WTC11 (cell line): ENCODE data around the gene ABCB11.

Source experiments
- HMGXB4 ChIP-seq: sonication (generic); formaldehyde crosslinking; IDR thresholded peaks from 2 replicates; pipeline ENCODE4 v1.8.1; 2023; ENCODE audit warnings: mild to moderate bottlenecking, moderate library complexity, missing genetic modification reagents
- TEAD4 ChIP-seq: sonication (generic); formaldehyde crosslinking; IDR thresholded peaks from 2 replicates; pipeline ENCODE4 v1.8.0; 2022; ENCODE audit warnings: mild to moderate bottlenecking, missing genetic modification reagents
- ZNF423 ChIP-seq: fragments of 250-450 bp; sonication (Bioruptor Pico); IDR thresholded peaks from 2 replicates; pipeline ENCODE4 v2.1.2; 2022; ENCODE audit warnings: mild to moderate bottlenecking, moderate library complexity
- TF ChIP-seq, protein P1 (sequence below): fragments of 200-600 bp; IDR thresholded peaks from 2 replicates; pipeline ENCODE4 v1.8.0; 2022; ENCODE audit warnings: antibody characterized with exemption

- TF ChIP-seq, protein P1, sequence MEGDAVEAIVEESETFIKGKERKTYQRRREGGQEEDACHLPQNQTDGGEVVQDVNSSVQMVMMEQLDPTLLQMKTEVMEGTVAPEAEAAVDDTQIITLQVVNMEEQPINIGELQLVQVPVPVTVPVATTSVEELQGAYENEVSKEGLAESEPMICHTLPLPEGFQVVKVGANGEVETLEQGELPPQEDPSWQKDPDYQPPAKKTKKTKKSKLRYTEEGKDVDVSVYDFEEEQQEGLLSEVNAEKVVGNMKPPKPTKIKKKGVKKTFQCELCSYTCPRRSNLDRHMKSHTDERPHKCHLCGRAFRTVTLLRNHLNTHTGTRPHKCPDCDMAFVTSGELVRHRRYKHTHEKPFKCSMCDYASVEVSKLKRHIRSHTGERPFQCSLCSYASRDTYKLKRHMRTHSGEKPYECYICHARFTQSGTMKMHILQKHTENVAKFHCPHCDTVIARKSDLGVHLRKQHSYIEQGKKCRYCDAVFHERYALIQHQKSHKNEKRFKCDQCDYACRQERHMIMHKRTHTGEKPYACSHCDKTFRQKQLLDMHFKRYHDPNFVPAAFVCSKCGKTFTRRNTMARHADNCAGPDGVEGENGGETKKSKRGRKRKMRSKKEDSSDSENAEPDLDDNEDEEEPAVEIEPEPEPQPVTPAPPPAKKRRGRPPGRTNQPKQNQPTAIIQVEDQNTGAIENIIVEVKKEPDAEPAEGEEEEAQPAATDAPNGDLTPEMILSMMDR = no peak
- TF ChIP-seq TEAD4 (CRISPR knock-in tag) (no peak), ZNF423 (CRISPR knock-in tag) (no peak), HMGXB4 (CRISPR knock-in tag) (no peak)
Observed at GRCh38 chr2:169005080-169005598, 26.0 kb downstream of the ABCB11 start.
